Caco-2 (cell line): Measurements from ENCODE around the gene MAST4. TPM values are rescaled to one million over a fixed set of nuclear protein-coding genes. Genes with fewer than 3 reads are reported as not detected.

Experiments used
- BruUV-seq: library from RNA; stranded (reverse); fragments of 400-500 nt; replicated peaks from 2 replicates; lab custom pipeline; 2021; lab: Mats Ljungman, UMichigan
- CTCF ChIA-PET: fragments of 300-600 bp; sonication (Branson Sonifier 250); formaldehyde crosslinking; loops from one replicate; lab custom pipeline; 2022; ENCODE audit warnings: antibody characterized with exemption; lab: Charles Lee
- POLR2A ChIA-PET: fragments of 300-600 bp; sonication (Branson Sonifier 250); formaldehyde crosslinking; loops from one replicate; lab custom pipeline; 2022; ENCODE audit warnings: antibody characterized with exemption; lab: Charles Lee
- DNase-seq, 2 experiments: peaks; one replicate each; pipeline versions ENCODE4 v3.0.0 to v3.0.0-alpha.2; 2020 to 2022
- H3K27me3 ChIP-seq: replicated peaks from 2 replicates; pipeline ENCODE4 v1.6.0; 2011; ENCODE audit warnings: low read length; ENCODE audit not compliant: control insufficient read depth, insufficient read depth
- H3K36me3 ChIP-seq: 2 replicates; pipeline ENCODE4 v1.5.1; 2011; ENCODE audit warnings: low read length; ENCODE audit not compliant: control insufficient read depth, insufficient read depth
- H3K4me1 ChIP-seq: fragments of 250-450 bp; sonication (Bioruptor Pico); 2 replicates; pipeline ENCODE4 v1.5.1; 2020; ENCODE audit warnings: mild to moderate bottlenecking
- H3K4me3 ChIP-seq: 2 replicates; pipeline ENCODE4 v1.5.1; 2011; ENCODE audit warnings: low read depth, mild to moderate bottlenecking, control low read depth, low read length
- H3K9me3 ChIP-seq: fragments of 250-450 bp; sonication (Bioruptor Pico); 2 replicates; pipeline ENCODE4 v1.5.1; 2020; ENCODE audit warnings: mild to moderate bottlenecking, moderate library complexity
- H3K27ac Mint-ChIP-seq: one replicate; pipeline ENCODE4 v1.8.0; 2022; ENCODE audit warnings: mixed read lengths; ENCODE audit not compliant: unreplicated experiment
- H3K27me3 Mint-ChIP-seq: one replicate; pipeline ENCODE4 v1.8.0; 2022; ENCODE audit warnings: mixed read lengths; ENCODE audit not compliant: insufficient read depth, unreplicated experiment
- H3K36me3 Mint-ChIP-seq: one replicate; pipeline ENCODE4 v1.8.0; 2022; ENCODE audit warnings: mild to moderate bottlenecking, mixed read lengths; ENCODE audit not compliant: insufficient read depth, unreplicated experiment
- H3K4me1 Mint-ChIP-seq: one replicate; pipeline ENCODE4 v1.8.0; 2022; ENCODE audit warnings: low read depth, mixed read lengths; ENCODE audit not compliant: unreplicated experiment
- H3K4me3 Mint-ChIP-seq: one replicate; pipeline ENCODE4 v1.8.0; 2022; ENCODE audit warnings: mild to moderate bottlenecking, moderate library complexity, mixed read lengths; ENCODE audit not compliant: unreplicated experiment
- H3K9me3 Mint-ChIP-seq: one replicate; pipeline ENCODE4 v1.8.0; 2022; ENCODE audit warnings: mixed read lengths; ENCODE audit not compliant: unreplicated experiment
- CTCF ChIP-seq, 2 experiments: fragments of 200-600 bp in 1 of 2; IDR thresholded peaks; 1 replicate in 1 of 2; 2 replicates in 1 of 2; pipeline versions ENCODE4 v1.5.1 to v1.8.0; 2011 to 2022; ENCODE audit warnings: antibody characterized with exemption in 1 of 2, control low read depth in 1 of 2, inconsistent platforms in 1 of 2, low read depth in 1 of 2, low read length in 1 of 2, mild to moderate bottlenecking in 1 of 2, moderate library complexity in 1 of 2; ENCODE audit not compliant: insufficient read depth in 1 of 2, severe bottlenecking in 1 of 2, unreplicated experiment in 1 of 2
- intact Hi-C: fragments of 100-400 bp; cut with micrococcal nuclease; formaldehyde crosslinking; loops from one replicate; pipeline ENCODE4 v1.10.0; 2022; ENCODE audit not compliant: unreplicated experiment
- total RNA-seq: library from RNA; stranded (reverse); gene quantifications from 2 replicates; pipeline ENCODE4 v1.2.3, GENCODE V29; 2022

MAST4 gene
- total RNA-seq, 1 experiment from 2014 or later: 17.8 TPM

- Mint-ChIP-seq H3K36me3 (no peaks in the 10 kb centered on the region), H3K4me3 (no peak overlapping the region), H3K27ac (no peak overlapping the region), H3K4me1 (no peaks in the 10 kb centered on the region), H3K9me3 (no peaks in the 10 kb centered on the region), H3K27me3 (peaks cover 5% of the 10 kb centered on the region)
- ChIA-PET CTCF (no interaction called here), POLR2A (no interaction called here)
- no peak for DNase-seq
- Histone ChIP-seq H3K4me1 (no peaks in the 10 kb centered on the region), H3K27me3 (no peaks in the 10 kb centered on the region), H3K4me3 (no peak overlapping the region), H3K36me3 (no peaks in the 10 kb centered on the region), H3K9me3 (no peaks in the 10 kb centered on the region)
- no TSS peak for BruUV-seq
- intact Hi-C loops: no loop called here
- TF ChIP-seq CTCF (IDR thresholded peaks at IDR 0.05; ENCODE audit: insufficient read depth in 1 of 2, low read depth in 1 of 2, low read length in 1 of 2, severe bottlenecking in 1 of 2, unreplicated experiment in 1 of 2): no peak
Measured at GRCh38 chr5:66929281-66929680, 333.1 kb downstream of the MAST4 start.

GRCh38 chr5:66929995-66930394 is 333.8 kb downstream of the MAST4 start:
- intact Hi-C loops: no loop called here
- no peaks in the 10 kb centered on the region for H3K9me3 Mint-ChIP-seq
- no peaks in the 10 kb centered on the region for H3K4me1 ChIP-seq
- no peak for TF ChIP-seq CTCF (IDR thresholded peaks at IDR 0.05; ENCODE audit: insufficient read depth in 1 of 2, low read depth in 1 of 2, low read length in 1 of 2, severe bottlenecking in 1 of 2, unreplicated experiment in 1 of 2)
- BruUV-seq: no TSS peak
- H3K4me1 Mint-ChIP-seq: no peaks in the 10 kb centered on the region
- H3K36me3 ChIP-seq: no peaks in the 10 kb centered on the region
- no peaks in the 10 kb centered on the region for H3K36me3 Mint-ChIP-seq
- no peak for DNase-seq
- H3K4me3 ChIP-seq: no peak overlapping the region
- ChIA-PET CTCF (no interaction called here), POLR2A (no interaction called here)
- no peaks in the 10 kb centered on the region for H3K27me3 ChIP-seq
- H3K27ac Mint-ChIP-seq: no peak overlapping the region
- H3K9me3 ChIP-seq: no peaks in the 10 kb centered on the region
- H3K27me3 Mint-ChIP-seq: peaks cover 5% of the 10 kb centered on the region
- no peak overlapping the region for H3K4me3 Mint-ChIP-seq

- no TSS peak for BruUV-seq
- Histone ChIP-seq H3K36me3 (no peaks in the 10 kb centered on the region), H3K27me3 (no peaks in the 10 kb centered on the region), H3K4me3 (no peak overlapping the region), H3K9me3 (no peaks in the 10 kb centered on the region), H3K4me1 (no peaks in the 10 kb centered on the region)
- no peak for DNase-seq
- H3K9me3 Mint-ChIP-seq: no peaks in the 10 kb centered on the region
- peaks cover 5% of the 10 kb centered on the region for H3K27me3 Mint-ChIP-seq
- no peaks in the 10 kb centered on the region for H3K36me3 Mint-ChIP-seq
- intact Hi-C loops: no loop called here
- TF ChIP-seq CTCF (IDR thresholded peaks at IDR 0.05; ENCODE audit: insufficient read depth in 1 of 2, low read depth in 1 of 2, low read length in 1 of 2, severe bottlenecking in 1 of 2, unreplicated experiment in 1 of 2): no peak
- H3K27ac Mint-ChIP-seq: no peak overlapping the region
- H3K4me1 Mint-ChIP-seq: no peaks in the 10 kb centered on the region
- H3K4me3 Mint-ChIP-seq: no peak overlapping the region
- POLR2A ChIA-PET: no interaction called here
- CTCF ChIA-PET: no interaction called here
Measured at GRCh38 chr5:66931651-66932050, 335.5 kb downstream of the MAST4 start.
